ENCODE data around the gene HSD11B1.

The HSD11B1 gene

GRCh38 chr1:209662879-209663327, 41.7 kb upstream of the HSD11B1 start:
- no peaks in the 10 kb centered on the region for H3K27me3 ChIP-seq (ENCODE audit: low read length)
- H3K9me3 ChIP-seq (ENCODE audit: insufficient read depth, low read length) = no peaks in the 10 kb centered on the region
- no peak overlapping the region for H3K4me2 ChIP-seq (ENCODE audit: low read depth, low read length, poor library complexity, severe bottlenecking)
- H3K9ac ChIP-seq (ENCODE audit: low read length) = no peak overlapping the region
- no peaks in the 10 kb centered on the region for H3K9me2 ChIP-seq (replicated peaks; ENCODE audit: insufficient read depth, low read length)
- no peak for TF ChIP-seq CTCF (IDR thresholded peaks at IDR 0.05; ENCODE audit: insufficient read depth, low read length, poor library complexity, severe bottlenecking)
- TF ChIP-seq EZH2phosphoT487 (conservative IDR thresholded peaks at IDR 0.05; ENCODE audit: low read length) = no peak
- H3K27ac ChIP-seq (ENCODE audit: low read depth, low read length) = no peak overlapping the region
- H3K36me3 ChIP-seq (ENCODE audit: low read length) = no peaks in the 10 kb centered on the region
- H3K79me2 ChIP-seq (ENCODE audit: insufficient read depth, low read length) = no peaks in the 10 kb centered on the region
- no peak overlapping the region for H3K4me3 ChIP-seq (ENCODE audit: insufficient read depth, low read length, poor library complexity, severe bottlenecking)
- H4K20me1 ChIP-seq (ENCODE audit: low read depth, low read length) = no peaks in the 10 kb centered on the region
- no peaks in the 10 kb centered on the region for H3F3A ChIP-seq (ENCODE audit: insufficient read depth)
- H2AFZ ChIP-seq (ENCODE audit: low read depth, low read length, severe bottlenecking) = no peak overlapping the region

GRCh38 chr1:209667103-209667502, 37.5 kb upstream of the HSD11B1 start:
- no peak overlapping the region for H3K27ac ChIP-seq (ENCODE audit: low read depth, low read length)
- TF ChIP-seq EZH2phosphoT487 (conservative IDR thresholded peaks at IDR 0.05; ENCODE audit: low read length) (no peak), CTCF (IDR thresholded peaks at IDR 0.05; ENCODE audit: insufficient read depth, low read length, poor library complexity, severe bottlenecking) (no peak)
- no peaks in the 10 kb centered on the region for H3K27me3 ChIP-seq (ENCODE audit: low read length)
- H4K20me1 ChIP-seq (ENCODE audit: low read depth, low read length) = no peaks in the 10 kb centered on the region
- no peak overlapping the region for H3K4me3 ChIP-seq (ENCODE audit: insufficient read depth, low read length, poor library complexity, severe bottlenecking)
- H3K9ac ChIP-seq (ENCODE audit: low read length) = no peak overlapping the region
- no peaks in the 10 kb centered on the region for H3K36me3 ChIP-seq (ENCODE audit: low read length)
- H3K9me2 ChIP-seq (replicated peaks; ENCODE audit: insufficient read depth, low read length) = no peaks in the 10 kb centered on the region
- H3F3A ChIP-seq (ENCODE audit: insufficient read depth) = no peaks in the 10 kb centered on the region
- H3K9me3 ChIP-seq (ENCODE audit: insufficient read depth, low read length) = no peaks in the 10 kb centered on the region
- no peak overlapping the region for H2AFZ ChIP-seq (ENCODE audit: low read depth, low read length, severe bottlenecking)
- no peaks in the 10 kb centered on the region for H3K79me2 ChIP-seq (ENCODE audit: insufficient read depth, low read length)
- no peak overlapping the region for H3K4me2 ChIP-seq (ENCODE audit: low read depth, low read length, poor library complexity, severe bottlenecking)

- Histone ChIP-seq H2AFZ (ENCODE audit: low read depth, low read length, severe bottlenecking) (no peak overlapping the region), H3K27me3 (ENCODE audit: low read length) (no peaks in the 10 kb centered on the region), H3K4me2 (ENCODE audit: low read depth, low read length, poor library complexity, severe bottlenecking) (no peak overlapping the region), H3K4me3 (ENCODE audit: insufficient read depth, low read length, poor library complexity, severe bottlenecking) (no peak overlapping the region), H3K9ac (ENCODE audit: low read length) (no peak overlapping the region), H4K20me1 (ENCODE audit: low read depth, low read length) (no peaks in the 10 kb centered on the region), H3F3A (ENCODE audit: insufficient read depth) (no peaks in the 10 kb centered on the region), H3K79me2 (ENCODE audit: insufficient read depth, low read length) (no peaks in the 10 kb centered on the region), H3K9me2 (replicated peaks; ENCODE audit: insufficient read depth, low read length) (no peaks in the 10 kb centered on the region), H3K27ac (ENCODE audit: low read depth, low read length) (no peak overlapping the region), H3K36me3 (ENCODE audit: low read length) (no peaks in the 10 kb centered on the region), H3K9me3 (ENCODE audit: insufficient read depth, low read length) (no peaks in the 10 kb centered on the region)
- TF ChIP-seq CTCF (IDR thresholded peaks at IDR 0.05; ENCODE audit: insufficient read depth, low read length, poor library complexity, severe bottlenecking) (no peak), EZH2phosphoT487 (conservative IDR thresholded peaks at IDR 0.05; ENCODE audit: low read length) (no peak)
These were observed 36.9 kb upstream of the HSD11B1 start for GRCh38 chr1:209667708-209668107.

Data from SU-DHL-6 (cell line).